ENCODE data around the gene LCOR.
"Not testable (repeated sequence)": the region's sequence is repeated elsewhere in the genome, so short reads cannot be mapped to it uniquely, and the experiment has no call there.

Gene LCOR

GRCh38 chr10:96838529-96838928, 6.4 kb downstream of the LCOR start:
- DNase-seq (ENCODE audit: extremely low spot score) = no peak
- POLR2A ChIA-PET = no interaction called here
- no peak for TF ChIP-seq CTCF (IDR thresholded peaks at IDR 0.05; ENCODE audit: control extremely low read depth, extremely low read depth, low read depth, missing control alignments)
- CTCF ChIA-PET = interaction anchor here (1.4 to 1.6 kb wide), 2 partner anchors 72 to 75 kb away, joined by 3 to 7 read pairs; no protein-coding TSS in a partner anchor

GRCh38 chr10:96840841-96841518, 8.9 kb downstream of the LCOR start:
- DNase-seq (ENCODE audit: extremely low spot score) = no peak
- TF ChIP-seq CTCF (IDR thresholded peaks at IDR 0.05; ENCODE audit: control extremely low read depth, extremely low read depth, low read depth, missing control alignments) = no peak
- ChIA-PET CTCF (interaction anchor here (1.4 to 1.9 kb wide), 3 partner anchors 9 to 30 kb away, joined by 3 to 5 read pairs (median 4); partner anchors contain the start of gene LCOR), POLR2A (no interaction called here)

GRCh38 chr10:96842896-96843723, 11.0 kb downstream of the LCOR start:
- ChIA-PET CTCF (interaction anchor here (1.1 to 3.1 kb wide), 3 partner anchors 10 to 28 kb away, joined by 3 to 10 read pairs (median 4); partner anchors contain the start of gene LCOR), POLR2A (interaction anchor here (1.1 kb wide), 1 partner anchor 11 kb away, joined by 3 read pairs; the partner anchor contains the start of gene LCOR)
- no peak for TF ChIP-seq CTCF (IDR thresholded peaks at IDR 0.05; ENCODE audit: control extremely low read depth, extremely low read depth, low read depth, missing control alignments)
- DNase-seq (ENCODE audit: extremely low spot score) = no peak

GRCh38 chr10:96843823-96844222, 11.7 kb downstream of the LCOR start:
- CTCF ChIA-PET = interaction anchor here (1.0 to 3.1 kb wide), 5 partner anchors 9 to 194 kb away, joined by 3 to 10 read pairs (median 4); partner anchors contain the start of gene LCOR
- no peak for TF ChIP-seq CTCF (IDR thresholded peaks at IDR 0.05; ENCODE audit: control extremely low read depth, extremely low read depth, low read depth, missing control alignments)
- DNase-seq (ENCODE audit: extremely low spot score) = no peak
- POLR2A ChIA-PET = no interaction called here

GRCh38 chr10:96846395-96846794, 14.3 kb downstream of the LCOR start:
- ChIA-PET POLR2A (no interaction called here), CTCF (no interaction called here)
- TF ChIP-seq CTCF (IDR thresholded peaks at IDR 0.05; ENCODE audit: control extremely low read depth, extremely low read depth, low read depth, missing control alignments) = no peak
- no peak for DNase-seq (ENCODE audit: extremely low spot score)

GRCh38 chr10:96846926-96847325, 14.8 kb downstream of the LCOR start:
- CTCF ChIA-PET = no interaction called here
- DNase-seq (ENCODE audit: extremely low spot score) = no peak
- no peak for TF ChIP-seq CTCF (IDR thresholded peaks at IDR 0.05; ENCODE audit: control extremely low read depth, extremely low read depth, low read depth, missing control alignments)
- POLR2A ChIA-PET = no interaction called here

- DNase-seq (ENCODE audit: extremely low spot score); CTCF ChIA-PET; POLR2A ChIA-PET: not testable (repeated sequence)
These were observed 15.3 kb downstream of the LCOR start for GRCh38 chr10:96847356-96847755.
